Vagina (tissue), 2 donors: ENCODE measurements around the gene CWF19L2. TPM values are rescaled to one million over a fixed set of nuclear protein-coding genes. Genes with fewer than 3 reads are reported as not detected.
"Not testable (repeated sequence)": the region's sequence is repeated elsewhere in the genome, so short reads cannot be mapped to it uniquely, and the experiment has no call there.

Source experiments
- DNase-seq, 2 donors: peaks; one replicate each; pipeline ENCODE4 v3.0.0-alpha.2; 2017; ENCODE audit errors: extremely low spot score in 2 of 2
- H3K27ac ChIP-seq: fragments of 200-600 bp; sonication (generic); one replicate; pipeline ENCODE4 v1.5.1; 2019
- H3K27me3 ChIP-seq: fragments of 200-600 bp; sonication (generic); one replicate; pipeline ENCODE4 v1.5.1; 2019
- H3K36me3 ChIP-seq, 2 donors: fragments of 200-600 bp; sonication (generic); one replicate each; pipeline ENCODE4 v1.5.1; 2017 to 2019
- H3K4me1 ChIP-seq: fragments of 200-600 bp; sonication (generic); one replicate; pipeline ENCODE4 v1.5.1; 2019
- H3K4me3 ChIP-seq, 2 donors: fragments of 200-600 bp; sonication (generic); 1 replicate in 1 of 2; 2 replicates in 1 of 2; pipeline ENCODE4 v1.5.1; 2016 to 2019
- H3K9me3 ChIP-seq: fragments of 200-600 bp; sonication (generic); one replicate; pipeline ENCODE4 v1.5.1; 2019
- POLR2A ChIP-seq, 2 donors: fragments of 450-650 bp; IDR thresholded peaks; one replicate each; pipeline ENCODE4 v1.6.1; 2017; ENCODE audit warnings: antibody characterized with exemption in 2 of 2, mild to moderate bottlenecking in 2 of 2, moderate library complexity in 2 of 2
- POLR2AphosphoS5 ChIP-seq, 2 donors: sonication (generic); formaldehyde crosslinking; IDR thresholded peaks; one replicate each; pipeline ENCODE4 v1.9.0; 2017; ENCODE audit warnings: antibody characterized with exemption in 2 of 2, mild to moderate bottlenecking in 2 of 2, low read depth in 1 of 2; ENCODE audit not compliant: insufficient read depth in 1 of 2
- intact Hi-C: fragments of 100-400 bp; cut with DNase I; formaldehyde crosslinking; loops from one replicate; pipeline ENCODE4 v1.15.1; 2023
- total RNA-seq: library from RNA; depleted of rRNA; stranded (reverse); fragments of >200 nt; gene quantifications from one replicate; pipeline ENCODE4 v1.2.3, GENCODE V29; 2016
- TF ChIP-seq, protein P1 (sequence below), 3 experiments: fragments of 450-650 bp in 2 of 3; fragments of 200-600 bp in 1 of 3; sonication (generic) in 1 of 3; IDR thresholded peaks; one replicate each; pipeline ENCODE4 v1.5.1; 2017 to 2019; ENCODE audit warnings: antibody characterized with exemption in 3 of 3, mild to moderate bottlenecking in 2 of 3, moderate library complexity in 2 of 3

Gene CWF19L2
- total RNA-seq, 1 donor from 2014 or later = 14.5 TPM

DNA sequence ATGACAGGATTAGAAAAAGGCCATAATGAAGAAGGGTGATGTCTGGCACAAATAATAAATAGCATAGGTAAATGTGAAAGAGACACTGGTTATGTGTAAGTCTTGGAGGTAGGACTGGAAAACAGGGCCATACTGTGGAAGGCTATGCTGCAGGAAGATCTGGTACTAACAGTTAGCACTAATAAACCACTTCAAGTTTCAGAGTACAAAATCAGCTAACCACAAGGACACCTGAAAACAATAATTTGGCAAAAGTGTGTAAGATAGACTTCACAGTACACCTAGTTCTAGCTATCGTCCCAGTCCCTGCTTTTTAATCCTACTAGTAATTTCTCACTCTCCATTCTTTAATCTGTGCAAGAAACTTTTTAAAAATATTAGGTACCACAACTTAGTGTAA is 44.3 kb downstream of the CWF19L2 start:
- H3K27me3 ChIP-seq = no peaks in the 10 kb centered on the region
- no peak overlapping the region for H3K27ac ChIP-seq
- no peak for DNase-seq
- H3K4me1 ChIP-seq = no peaks in the 10 kb centered on the region
- H3K9me3 ChIP-seq = no peaks in the 10 kb centered on the region
- intact Hi-C loops = no loop called here
- TF ChIP-seq, protein P1, sequence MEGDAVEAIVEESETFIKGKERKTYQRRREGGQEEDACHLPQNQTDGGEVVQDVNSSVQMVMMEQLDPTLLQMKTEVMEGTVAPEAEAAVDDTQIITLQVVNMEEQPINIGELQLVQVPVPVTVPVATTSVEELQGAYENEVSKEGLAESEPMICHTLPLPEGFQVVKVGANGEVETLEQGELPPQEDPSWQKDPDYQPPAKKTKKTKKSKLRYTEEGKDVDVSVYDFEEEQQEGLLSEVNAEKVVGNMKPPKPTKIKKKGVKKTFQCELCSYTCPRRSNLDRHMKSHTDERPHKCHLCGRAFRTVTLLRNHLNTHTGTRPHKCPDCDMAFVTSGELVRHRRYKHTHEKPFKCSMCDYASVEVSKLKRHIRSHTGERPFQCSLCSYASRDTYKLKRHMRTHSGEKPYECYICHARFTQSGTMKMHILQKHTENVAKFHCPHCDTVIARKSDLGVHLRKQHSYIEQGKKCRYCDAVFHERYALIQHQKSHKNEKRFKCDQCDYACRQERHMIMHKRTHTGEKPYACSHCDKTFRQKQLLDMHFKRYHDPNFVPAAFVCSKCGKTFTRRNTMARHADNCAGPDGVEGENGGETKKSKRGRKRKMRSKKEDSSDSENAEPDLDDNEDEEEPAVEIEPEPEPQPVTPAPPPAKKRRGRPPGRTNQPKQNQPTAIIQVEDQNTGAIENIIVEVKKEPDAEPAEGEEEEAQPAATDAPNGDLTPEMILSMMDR (IDR thresholded peaks at IDR 0.05) = no peak
- TF ChIP-seq POLR2AphosphoS5 (IDR thresholded peaks at IDR 0.05; ENCODE audit: insufficient read depth in 1 of 2, low read depth in 1 of 2) (no peak), POLR2A (IDR thresholded peaks at IDR 0.05) (no peak)
- no peak overlapping the region for H3K4me3 ChIP-seq
- H3K36me3 ChIP-seq = peaks cover 0 to 10% of the 10 kb centered on the region in 2 donors

- Histone ChIP-seq H3K27me3 (no peaks in the 10 kb centered on the region), H3K4me1 (no peaks in the 10 kb centered on the region), H3K36me3 (no peaks in the 10 kb centered on the region), H3K27ac (no peak overlapping the region), H3K4me3 (no peak overlapping the region), H3K9me3 (no peaks in the 10 kb centered on the region)
- intact Hi-C loops = loop anchor here (5.0 kb wide), 1 partner anchor 1041 kb away; no protein-coding TSS in a partner anchor
- no peak for DNase-seq
- TF ChIP-seq, protein P1 (IDR thresholded peaks at IDR 0.05) = no peak
- TF ChIP-seq POLR2A (IDR thresholded peaks at IDR 0.05) (no peak), POLR2AphosphoS5 (IDR thresholded peaks at IDR 0.05; ENCODE audit: insufficient read depth in 1 of 2, low read depth in 1 of 2) (no peak)
These were observed 48.8 kb downstream of the CWF19L2 start for GRCh38 chr11:107408762-107409211.

GRCh38 chr11:107405260-107405659 is 52.4 kb downstream of the CWF19L2 start:
- Histone ChIP-seq H3K27ac (no peak overlapping the region), H3K36me3 (no peaks in the 10 kb centered on the region), H3K27me3 (no peaks in the 10 kb centered on the region), H3K4me3 (no peak overlapping the region), H3K4me1 (no peaks in the 10 kb centered on the region), H3K9me3 (no peaks in the 10 kb centered on the region)
- intact Hi-C loops = loop anchor here (5.0 kb wide), 1 partner anchor 1038 kb away; no protein-coding TSS in a partner anchor
- no peak for TF ChIP-seq POLR2A (IDR thresholded peaks at IDR 0.05)
- TF ChIP-seq, protein P1 (IDR thresholded peaks at IDR 0.05) = no peak
- TF ChIP-seq POLR2AphosphoS5 (IDR thresholded peaks at IDR 0.05; ENCODE audit: insufficient read depth in 1 of 2, low read depth in 1 of 2) = no peak
- no peak for DNase-seq

DNA sequence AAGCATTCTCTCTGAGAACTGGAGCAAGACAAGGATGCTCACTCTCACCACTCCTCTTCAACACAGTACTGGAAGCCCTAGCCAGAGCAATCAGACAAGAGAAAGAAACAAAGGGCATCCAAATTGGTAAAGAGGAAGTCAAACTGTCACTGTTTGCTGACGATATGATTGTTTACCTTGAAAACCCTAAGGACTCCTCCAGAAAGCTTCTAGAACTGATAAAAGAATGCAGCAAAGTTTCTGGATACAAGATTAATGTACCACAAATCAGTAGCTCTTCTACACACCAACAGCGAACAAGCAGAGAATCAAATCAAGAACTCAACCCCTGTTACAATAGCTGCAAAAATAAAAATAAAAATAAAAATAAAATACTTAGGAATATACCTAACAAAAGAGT is 56.5 kb downstream of the CWF19L2 start:
- H3K27me3 ChIP-seq, H3K9me3 ChIP-seq, H3K4me1 ChIP-seq, H3K36me3 ChIP-seq, intact Hi-C loops, H3K27ac ChIP-seq, H3K4me3 ChIP-seq, DNase-seq: not testable (repeated sequence)

GRCh38 chr11:107397357-107397756 is 60.3 kb downstream of the CWF19L2 start:
- Histone ChIP-seq H3K27me3 (no peaks in the 10 kb centered on the region), H3K36me3 (peaks cover 0 to 14% of the 10 kb centered on the region in 2 donors), H3K4me3 (no peak overlapping the region), H3K4me1 (no peaks in the 10 kb centered on the region), H3K9me3 (no peaks in the 10 kb centered on the region), H3K27ac (no peak overlapping the region)
- TF ChIP-seq POLR2AphosphoS5 (IDR thresholded peaks at IDR 0.05; ENCODE audit: insufficient read depth in 1 of 2, low read depth in 1 of 2) (no peak), POLR2A (IDR thresholded peaks at IDR 0.05) (no peak)
- TF ChIP-seq, protein P1 (IDR thresholded peaks at IDR 0.05) = no peak
- no peak for DNase-seq
- intact Hi-C loops = no loop called here
